Renal cortex interstitium (tissue), 11 donors: Measurements from ENCODE around the gene DRICH1. TPM values are rescaled to one million over a fixed set of nuclear protein-coding genes. Genes with fewer than 3 reads are reported as not detected.
"Not testable (repeated sequence)": the region's sequence is repeated elsewhere in the genome, so short reads cannot be mapped to it uniquely, and the experiment has no call there.

Experiments used
- DNase-seq, 11 donors: peaks; one replicate each; pipeline ENCODE4 v3.0.0-alpha.2; 2013; ENCODE audit warnings: low read depth in 9 of 11, low spot score in 4 of 11; ENCODE audit errors: extremely low read depth in 1 of 11
- polyA plus RNA-seq, 3 donors: library from polyadenylated mRNA; unstranded; fragments of 120-200 nt; gene quantifications; one replicate each; pipeline ENCODE4 v1.2.1, GENCODE V29; 2013; ENCODE audit not compliant: insufficient read length in 3 of 3

The DRICH1 gene
- polyA plus RNA-seq, 3 donors: 1.9 to 3.3 (median 2.9) TPM

DNA sequence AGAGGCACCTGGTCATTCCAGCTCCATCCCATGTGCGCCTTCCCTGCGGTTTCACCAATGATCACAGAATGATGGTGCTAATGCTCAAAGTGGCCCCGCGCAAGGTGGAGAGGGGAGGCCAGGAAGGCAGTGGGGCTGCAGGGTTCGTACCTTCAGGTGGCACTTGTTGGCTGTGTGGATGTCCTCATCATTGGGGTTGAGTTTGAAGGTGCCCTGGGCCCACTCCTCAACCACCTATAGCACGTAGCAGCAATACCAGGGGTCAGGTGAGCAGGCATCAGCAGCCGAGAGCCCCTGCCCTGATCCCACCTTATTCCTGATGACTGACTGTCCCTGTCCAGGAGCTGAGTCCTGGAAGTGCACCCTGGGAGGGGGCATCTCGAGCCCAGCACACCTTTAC lies 20.6 kb upstream of the DRICH1 start:
- no peak for DNase-seq

DNA sequence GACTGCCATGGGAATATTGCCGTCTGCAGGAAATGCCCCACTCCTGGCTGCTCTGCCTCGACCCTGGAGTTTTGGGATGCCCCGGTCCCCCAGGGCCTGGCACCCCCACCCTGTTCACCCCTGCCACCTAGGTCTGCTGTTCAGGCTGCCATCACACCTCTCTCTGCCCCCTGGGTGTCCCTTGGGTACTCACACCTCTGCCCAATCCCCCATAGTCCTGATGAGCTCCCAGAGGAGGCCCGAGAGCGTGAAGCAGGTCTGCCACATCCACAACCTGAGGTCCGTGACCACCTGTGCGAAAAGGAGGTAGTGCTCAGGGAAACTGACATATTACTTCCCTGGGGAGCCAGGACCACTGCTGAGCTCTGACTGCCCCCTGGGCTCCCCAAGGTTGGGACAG lies 20.2 kb upstream of the DRICH1 start:
- DNase-seq: no peak

DNA sequence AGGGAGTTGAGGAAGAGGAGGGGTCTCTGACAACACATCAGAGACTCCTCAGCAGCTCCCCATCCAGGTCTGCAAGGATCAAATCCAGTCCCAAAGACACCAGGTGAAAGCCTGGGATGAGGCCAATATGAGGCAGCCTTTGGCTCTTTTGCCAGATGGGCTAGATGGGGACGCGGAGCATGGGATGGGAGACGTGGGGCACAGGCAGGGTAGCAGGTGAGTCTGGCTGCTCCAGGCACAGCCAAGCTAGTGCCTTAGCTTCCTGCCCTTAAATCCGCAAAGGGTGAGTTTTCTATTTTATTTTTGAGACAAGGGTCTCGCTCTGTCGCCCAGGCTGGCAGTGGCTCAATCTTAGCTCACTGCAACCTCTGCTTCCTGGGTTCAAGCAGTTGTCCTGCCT lies 19.6 kb upstream of the DRICH1 start:
- no peak for DNase-seq

DNA sequence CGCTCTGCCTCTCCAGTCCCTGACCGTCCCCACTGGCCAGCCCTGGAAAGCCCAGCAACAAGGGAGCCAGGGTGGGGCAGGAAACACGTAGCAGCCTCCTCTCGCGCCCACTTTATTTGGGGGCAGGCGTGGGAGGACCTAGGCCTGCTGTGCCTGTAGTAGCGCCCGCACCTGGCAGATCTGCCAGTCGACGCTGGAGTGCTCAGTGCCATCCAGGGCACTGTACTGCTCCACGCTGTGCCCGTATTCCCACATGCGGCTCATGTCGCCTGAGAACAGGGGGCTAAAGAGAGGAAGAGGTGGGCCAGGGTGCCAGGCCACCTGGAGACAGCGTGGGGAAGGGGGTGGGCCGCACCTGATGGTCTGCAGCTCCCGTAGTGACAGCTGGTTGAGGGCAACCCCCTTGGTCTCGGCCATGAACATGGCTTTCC lies 17.0 kb upstream of the DRICH1 start:
- DNase-seq: no peak

DNA sequence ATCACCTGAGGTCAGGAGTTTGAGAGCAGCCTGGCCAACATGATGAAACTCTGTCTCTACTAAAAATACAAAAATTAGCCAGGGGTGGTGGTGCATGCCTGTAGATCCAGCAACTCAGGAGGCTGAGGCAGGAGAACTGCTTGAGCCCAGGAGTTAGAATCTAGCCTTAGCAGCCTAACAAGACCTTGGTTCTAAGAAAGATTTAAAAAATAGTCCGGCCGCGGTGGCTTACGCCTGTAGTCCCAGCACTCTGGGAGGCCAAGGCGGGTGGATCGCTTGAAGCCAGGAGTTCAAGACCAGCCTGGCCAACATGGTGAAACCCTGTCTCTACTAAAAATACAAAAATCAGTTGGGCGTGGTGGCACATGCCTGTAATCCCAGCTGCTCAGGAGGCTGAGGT lies 14.4 kb upstream of the DRICH1 start:
- not testable (repeated sequence) for DNase-seq

DNA sequence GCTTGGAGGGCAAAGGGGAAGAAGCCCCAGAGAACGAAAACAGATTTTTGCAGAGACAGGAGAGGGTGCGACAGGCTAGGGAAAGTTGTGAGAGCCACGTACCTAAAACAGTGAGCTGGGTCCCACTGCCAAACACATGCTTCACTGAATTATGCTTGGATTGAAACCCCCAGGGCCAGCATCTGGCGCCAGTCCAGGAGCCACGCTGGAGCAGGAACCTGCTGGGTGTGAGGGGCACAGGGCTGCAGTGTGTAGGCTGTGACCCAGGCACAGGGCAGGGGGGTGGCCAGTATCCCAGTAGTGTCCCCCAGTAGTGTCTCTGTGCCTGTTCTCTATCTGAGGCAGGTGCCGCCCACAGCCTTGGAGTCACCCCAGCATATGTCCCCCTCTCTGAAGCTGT lies 8.1 kb upstream of the DRICH1 start:
- peak in 1 of 11 donors; percentile 1 for DNase-seq

DNA sequence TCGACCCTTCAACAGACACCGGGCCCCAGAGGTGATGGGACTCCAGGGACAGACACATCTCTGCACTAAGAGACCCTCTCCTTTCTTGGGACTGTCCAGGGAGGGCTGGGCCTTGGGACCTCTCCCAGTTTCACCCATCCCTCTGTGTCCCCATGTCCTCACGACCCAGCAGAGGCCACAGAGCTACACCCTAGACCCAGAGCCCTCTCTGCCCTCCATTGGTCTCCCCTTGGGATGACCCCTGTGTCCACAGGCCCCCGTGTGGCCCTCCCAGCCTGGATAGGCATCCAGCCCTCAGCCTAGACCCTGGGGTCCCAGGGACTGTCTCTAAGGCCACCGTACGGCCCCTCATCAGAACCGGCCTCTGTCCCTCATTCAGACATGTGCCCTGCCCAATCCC lies 7.5 kb upstream of the DRICH1 start:
- no peak for DNase-seq

DNA sequence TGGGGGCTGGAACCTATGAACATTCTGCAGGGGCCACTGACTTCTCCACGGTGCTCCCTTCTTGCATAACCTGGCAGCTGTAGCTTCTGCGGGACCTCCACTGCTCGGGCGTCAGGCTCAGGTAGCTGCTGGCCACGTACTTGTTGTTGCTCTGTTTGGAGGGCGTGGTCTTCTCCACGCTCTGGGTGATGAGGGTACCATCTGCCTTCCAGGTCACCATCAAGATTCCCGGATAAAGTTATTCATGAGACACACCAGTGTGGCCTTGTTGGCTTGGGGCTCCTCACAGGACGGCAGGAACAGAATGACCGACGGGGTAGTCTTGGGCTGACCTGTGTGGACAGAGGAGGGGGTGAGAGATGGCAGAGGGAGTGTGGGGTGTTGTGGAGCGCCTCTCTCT lies 6.5 kb upstream of the DRICH1 start:
- no peak for DNase-seq

DNA sequence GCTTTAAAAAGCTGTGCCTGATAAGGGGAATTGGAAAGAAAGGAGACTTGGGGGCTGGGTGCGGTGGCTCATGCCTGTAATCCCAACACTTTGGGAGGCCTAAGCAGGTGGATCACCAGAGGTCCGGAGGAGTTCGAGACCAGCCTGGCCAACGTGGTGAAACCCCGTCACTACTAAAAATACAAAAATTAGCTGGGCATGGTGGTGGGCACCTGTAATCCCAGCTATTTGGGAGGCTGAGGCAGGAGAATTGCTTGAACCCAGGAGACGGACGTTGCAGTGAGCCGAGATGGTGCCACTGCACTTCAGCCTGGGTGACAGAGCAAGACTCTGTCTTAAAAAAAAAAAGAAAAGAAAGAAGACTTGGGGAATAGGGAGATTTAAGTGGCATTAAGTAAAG lies 3.2 kb upstream of the DRICH1 start:
- DNase-seq: not testable (repeated sequence)

DNA sequence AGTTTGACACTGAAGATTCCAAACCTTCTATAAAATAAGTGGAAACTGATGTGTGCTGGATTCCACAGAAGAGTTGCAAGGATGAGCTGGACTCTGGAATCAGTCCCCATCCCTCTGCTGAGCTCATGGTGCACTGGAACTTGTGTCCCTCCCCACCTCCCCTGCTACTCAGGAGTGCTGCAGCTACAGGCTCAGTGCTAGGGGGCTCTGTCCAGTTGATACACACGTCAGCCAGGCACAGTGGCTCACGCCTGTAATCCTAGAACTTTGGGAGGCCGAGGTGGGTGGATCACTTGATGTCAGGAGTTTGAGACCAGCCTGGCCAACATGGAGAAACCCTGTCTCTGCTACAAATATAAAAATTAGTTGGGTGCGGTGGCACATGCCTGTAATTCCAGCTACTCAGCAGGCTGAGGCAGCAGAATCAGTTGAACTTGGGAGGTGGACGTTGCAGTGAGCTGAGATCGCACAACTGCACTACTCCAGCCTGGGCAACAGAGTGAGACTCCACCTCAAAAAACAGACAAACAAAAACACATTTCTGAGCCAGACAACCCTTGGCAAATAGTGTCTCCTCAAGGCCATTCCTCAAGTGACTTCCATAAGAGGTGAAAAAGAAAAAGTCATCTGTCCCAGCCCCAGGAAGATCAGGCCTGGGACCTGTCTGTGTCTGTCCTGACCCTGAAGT lies 3.9 kb downstream of the DRICH1 start:
- DNase-seq: not testable (repeated sequence)

DNA sequence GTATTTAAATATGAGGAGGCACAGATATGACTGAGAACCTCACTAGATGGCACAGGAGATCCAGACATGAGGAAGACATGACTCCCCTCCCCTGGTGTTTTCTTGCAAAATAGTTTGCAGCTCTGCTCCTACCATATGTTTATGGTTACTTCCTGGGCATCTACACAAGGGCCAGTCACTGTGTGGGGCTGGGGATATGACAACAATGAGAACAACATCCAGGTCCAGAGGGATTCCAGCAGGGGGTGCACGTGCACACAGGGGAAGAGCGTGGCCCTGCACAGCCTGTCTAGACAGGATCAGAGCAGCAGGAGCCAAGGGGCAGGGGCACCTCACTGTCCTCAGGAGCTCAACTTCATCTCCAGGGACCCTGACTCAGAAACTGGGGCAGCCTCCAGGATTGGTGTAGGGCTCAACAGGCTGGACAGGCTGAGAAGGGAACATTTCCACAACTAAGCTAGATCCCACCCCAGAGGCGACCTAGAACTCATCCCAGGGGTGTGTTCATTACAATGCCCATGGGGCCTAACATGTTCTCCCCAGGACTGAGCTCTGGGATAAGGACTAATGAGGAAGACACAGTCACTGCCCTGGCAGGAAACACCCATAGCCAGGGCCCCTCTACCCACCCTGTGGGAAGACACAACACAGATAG lies 4.6 kb downstream of the DRICH1 start:
- DNase-seq: not testable (repeated sequence)

DNA sequence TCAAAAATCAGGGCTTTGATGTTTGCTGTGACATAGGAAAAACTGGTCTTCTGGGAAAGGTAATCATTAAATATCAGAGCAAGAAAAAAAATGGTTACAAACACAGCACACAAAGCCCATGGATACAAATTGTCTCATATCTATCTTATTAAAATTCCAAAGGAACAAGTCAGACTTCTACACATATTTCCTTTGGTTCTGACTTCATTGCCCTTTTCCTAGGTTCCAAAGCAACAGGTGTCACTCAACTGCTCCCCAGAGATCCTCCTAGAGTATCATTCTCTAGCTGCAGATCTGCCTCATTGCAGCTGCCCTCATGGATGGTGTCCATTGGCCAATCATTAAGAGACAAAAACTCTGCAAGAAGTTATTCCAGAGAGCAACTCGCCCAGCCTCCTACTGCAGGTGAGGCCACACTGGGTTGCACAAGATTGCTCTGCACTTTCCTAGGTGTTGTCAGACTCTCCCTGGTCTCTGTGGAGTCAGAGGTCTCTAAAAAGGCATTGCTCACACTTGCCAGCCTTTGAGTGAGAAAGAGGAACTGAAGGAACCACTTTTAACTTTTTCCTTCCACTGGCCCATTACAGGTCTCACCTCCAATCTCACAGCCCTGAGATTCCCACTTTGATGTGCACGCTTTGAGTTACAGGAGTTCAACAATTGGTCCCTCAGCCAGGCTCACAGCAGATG lies 5.7 kb downstream of the DRICH1 start:
- DNase-seq: no peak

DNA sequence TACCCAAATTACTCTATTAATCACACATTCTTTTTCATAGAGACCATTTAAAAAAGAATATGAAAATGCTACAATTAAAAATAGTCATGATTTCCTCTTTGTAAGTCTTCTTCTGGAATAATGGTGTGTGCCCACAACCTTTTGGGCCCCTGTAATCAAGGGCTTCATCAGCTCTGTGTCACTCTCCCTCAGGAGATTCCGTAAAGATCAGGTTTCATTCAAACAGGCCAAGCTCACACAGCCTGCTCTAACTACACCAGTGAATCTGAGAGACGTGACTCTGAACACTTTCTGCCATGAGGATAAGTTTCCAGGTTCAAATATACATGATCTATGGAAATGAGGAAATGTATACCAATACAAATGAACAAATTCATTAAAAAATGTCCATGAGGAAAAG lies 9.5 kb downstream of the DRICH1 start:
- peak in 1 of 11 donors; percentile 7 for DNase-seq

DNA sequence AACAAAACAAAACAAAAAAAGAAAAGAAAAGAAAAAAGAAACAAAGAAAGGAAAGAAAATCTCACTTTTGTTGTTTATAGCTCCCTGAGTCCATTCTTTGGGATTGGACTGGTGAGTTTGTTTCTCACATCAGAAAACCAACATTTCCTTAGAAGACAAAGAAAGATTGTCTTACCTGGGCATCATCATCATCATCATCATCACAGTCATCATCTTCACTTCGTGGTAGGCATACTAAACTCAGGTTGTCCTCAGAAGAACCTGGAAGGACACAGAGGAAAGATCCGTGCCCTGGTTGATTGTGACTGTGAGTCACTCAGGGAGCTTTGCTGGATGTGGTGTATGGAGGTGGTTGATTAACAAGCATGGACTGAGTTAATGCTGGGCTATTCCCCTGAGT lies 10.2 kb downstream of the DRICH1 start:
- DNase-seq: not testable (repeated sequence)

DNA sequence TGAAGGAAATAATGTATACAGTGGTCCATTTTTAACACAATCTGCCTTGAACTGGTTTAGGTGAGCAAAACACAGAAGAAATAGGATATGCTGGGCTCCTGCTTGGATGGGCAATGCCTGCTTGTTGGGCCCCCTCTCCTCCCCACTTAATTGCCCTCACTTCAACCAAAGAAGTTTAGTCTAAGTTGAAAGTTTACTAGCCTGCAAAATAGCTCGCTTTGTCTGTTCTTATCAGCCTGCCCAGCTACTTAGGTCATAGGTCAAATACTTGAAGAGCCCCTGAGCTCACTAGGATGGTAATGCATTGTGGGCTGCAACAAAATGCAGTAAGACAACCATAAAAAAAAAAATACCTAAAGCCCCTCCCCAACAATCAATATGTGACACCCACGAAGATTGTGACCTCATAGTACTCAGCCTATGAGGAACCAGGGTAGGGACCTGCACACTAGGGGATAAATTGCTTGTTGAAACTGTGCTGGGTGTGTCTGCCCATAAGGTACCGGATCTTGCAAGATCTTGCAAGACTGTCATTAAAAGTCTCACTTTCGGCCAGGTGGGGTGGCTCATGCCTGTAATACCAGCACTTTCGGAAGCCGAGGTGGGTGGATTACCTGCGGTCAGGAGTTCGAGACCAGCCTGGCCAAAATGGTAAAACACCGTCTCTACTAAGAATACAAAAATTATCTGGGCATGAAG lies 10.9 kb downstream of the DRICH1 start:
- DNase-seq: no peak

DNA sequence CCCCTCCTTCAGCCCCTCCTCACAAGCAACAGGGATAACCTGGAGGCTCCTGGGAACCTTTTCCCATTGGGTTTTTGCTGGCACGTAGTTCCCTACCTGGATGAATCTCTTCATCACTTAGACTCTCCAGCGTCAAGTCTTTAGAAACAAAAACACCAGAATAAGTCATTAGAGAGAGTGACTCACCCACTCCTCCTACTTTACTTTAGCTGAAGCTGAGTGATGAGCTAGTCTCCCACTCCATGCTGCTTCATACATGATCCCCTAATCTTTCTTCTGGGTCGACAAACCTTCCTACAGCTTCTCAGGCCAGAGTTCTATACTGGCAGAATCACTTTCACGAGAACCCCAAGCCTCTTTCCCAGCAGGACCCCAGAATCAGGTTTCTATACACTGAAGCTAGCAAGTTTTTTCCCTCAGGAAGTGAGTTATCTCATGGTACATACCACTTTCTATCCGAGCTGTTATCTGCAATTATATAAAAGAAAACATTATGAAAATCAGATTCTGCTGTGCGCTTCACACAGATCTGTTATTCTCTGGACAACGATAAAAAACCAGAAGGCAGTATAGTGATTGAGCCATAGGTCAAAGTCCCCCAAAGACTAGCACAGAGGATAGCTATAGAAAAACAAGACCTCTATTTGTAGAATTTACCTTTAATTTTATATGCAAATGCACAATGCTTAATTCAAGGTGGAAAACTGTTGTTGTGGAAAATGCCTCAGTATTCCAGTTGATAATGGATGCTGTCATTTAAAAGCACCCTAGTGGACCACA lies 18.7 kb downstream of the DRICH1 start:
- no peak for DNase-seq

DNA sequence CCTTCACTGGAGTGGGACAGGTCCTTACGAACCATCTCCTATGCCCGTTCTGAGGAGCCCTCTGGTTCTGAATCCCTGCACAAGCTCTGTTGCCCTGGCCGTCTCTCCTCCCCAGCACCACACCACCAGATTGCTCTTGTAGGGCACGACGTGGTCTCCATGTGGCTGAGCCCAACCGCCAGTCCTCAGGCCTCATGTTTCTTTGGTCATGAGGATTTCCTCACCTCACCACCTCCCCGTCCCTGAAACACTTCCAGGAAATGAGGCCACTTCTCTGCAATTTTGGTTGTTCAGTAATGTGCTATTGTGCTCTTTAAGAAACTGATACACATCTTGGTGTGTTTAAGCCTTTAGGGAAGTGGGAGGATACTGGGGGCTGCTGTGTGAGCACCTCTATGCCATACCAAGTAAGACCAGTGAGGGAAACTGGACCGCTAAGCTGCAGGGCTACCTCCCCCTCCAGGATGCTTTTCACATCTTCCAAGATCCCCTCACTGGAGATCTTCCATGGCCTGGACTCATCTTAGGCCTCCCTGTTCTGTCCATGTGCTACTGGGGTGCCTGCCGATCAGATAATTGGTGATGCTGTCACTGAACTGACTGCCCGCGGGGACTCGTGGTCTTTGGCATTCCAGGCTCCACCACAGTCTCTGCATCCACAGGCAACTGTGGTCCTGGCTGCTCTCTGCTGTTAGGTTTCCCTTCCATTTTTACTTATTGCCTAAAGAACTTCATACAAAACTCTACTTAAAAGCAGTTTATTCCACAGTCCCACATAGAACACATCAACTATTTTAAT lies 21.9 kb downstream of the DRICH1 start:
- no peak for DNase-seq

DNA sequence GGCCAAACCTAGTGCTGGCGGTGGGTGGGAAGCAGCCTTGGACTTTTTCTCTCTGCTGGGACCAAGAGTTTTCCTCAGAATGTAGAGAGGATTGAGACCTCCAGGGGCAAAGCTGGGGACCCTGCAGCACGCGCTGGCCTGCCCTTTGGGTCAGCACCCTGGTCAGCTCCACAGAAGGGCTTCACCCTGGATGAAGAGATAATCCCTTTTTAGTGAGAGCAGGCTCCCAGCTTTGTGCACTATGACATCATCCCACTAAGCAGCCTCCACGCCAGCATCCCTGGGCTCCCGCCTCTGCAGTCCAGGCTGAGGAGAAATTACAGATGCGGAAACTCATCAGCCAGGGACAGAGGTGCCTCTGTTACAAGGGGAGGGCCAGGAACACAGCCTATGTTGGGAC lies 23.5 kb downstream of the DRICH1 start:
- peak in 7 of 11 donors; percentile 4 to 16 (median 7) for DNase-seq
